IgD-negative memory B cell (primary cell): ENCODE data around the gene SMIM7. TPM values are rescaled to one million over a fixed set of nuclear protein-coding genes. Genes with fewer than 3 reads are reported as not detected.
"Not testable (repeated sequence)": the region's sequence is repeated elsewhere in the genome, so short reads cannot be mapped to it uniquely, and the experiment has no call there.

Source experiments
- H3K27ac Mint-ChIP-seq, 3 donors: one replicate each; pipeline ENCODE4 v1.8.0; 2020 to 2022; ENCODE audit warnings: mild to moderate bottlenecking in 3 of 3, mixed read lengths in 3 of 3, moderate library complexity in 1 of 3
- H3K27me3 Mint-ChIP-seq: one replicate; pipeline ENCODE4 v1.8.0; 2021; ENCODE audit warnings: mixed read lengths
- H3K36me3 Mint-ChIP-seq: one replicate; pipeline ENCODE4 v1.8.0; 2020; ENCODE audit warnings: mild to moderate bottlenecking, mixed read lengths
- H3K4me1 Mint-ChIP-seq, 3 donors: one replicate each; pipeline ENCODE4 v1.8.0; 2020 to 2022; ENCODE audit warnings: mixed read lengths in 3 of 3, mild to moderate bottlenecking in 1 of 3
- H3K4me3 Mint-ChIP-seq, 4 donors: one replicate each; pipeline ENCODE4 v1.8.0; 2020 to 2022; ENCODE audit warnings: mild to moderate bottlenecking in 4 of 4, mixed read lengths in 4 of 4, moderate library complexity in 3 of 4
- H3K9me3 Mint-ChIP-seq, 3 donors: one replicate each; pipeline ENCODE4 v1.8.0; 2020 to 2021; ENCODE audit warnings: mixed read lengths in 3 of 3, mild to moderate bottlenecking in 1 of 3
- polyA plus RNA-seq: library from polyadenylated mRNA; unstranded; fragments of 300-500 nt; fragmentation: Illumina TruSeq; gene quantifications from one replicate; pipeline ENCODE4 v1.2.3, GENCODE V29; 2021

Gene SMIM7
- polyA plus RNA-seq, 1 donor from 2014 or later: 87.3 TPM

- H3K27ac Mint-ChIP-seq, H3K9me3 Mint-ChIP-seq, H3K4me1 Mint-ChIP-seq, H3K27me3 Mint-ChIP-seq, H3K4me3 Mint-ChIP-seq, H3K36me3 Mint-ChIP-seq: not testable (repeated sequence)
Observed at GRCh38 chr19:16668702-16669101, 8.8 kb upstream of the SMIM7 start.

GRCh38 chr19:16668176-16668575 lies 8.2 kb upstream of the SMIM7 start:
- Mint-ChIP-seq H3K9me3 (no peaks in the 10 kb centered on the region), H3K27me3 (no peaks in the 10 kb centered on the region), H3K36me3 (peaks cover under 1% of the 10 kb centered on the region), H3K27ac (no peak overlapping the region), H3K4me1 (peaks cover 0 to 6% (median 5%) of the 10 kb centered on the region in 3 donors), H3K4me3 (no peak overlapping the region)

GRCh38 chr19:16661480-16662034 lies 1.6 kb upstream of the SMIM7 start:
- H3K4me3 Mint-ChIP-seq: peak overlapping the region; percentile 86 to 97 (median 96)
- no peaks in the 10 kb centered on the region for H3K9me3 Mint-ChIP-seq
- H3K4me1 Mint-ChIP-seq: peaks cover 20 to 22% (median 20%) of the 10 kb centered on the region in 3 donors
- H3K27me3 Mint-ChIP-seq: no peaks in the 10 kb centered on the region
- H3K36me3 Mint-ChIP-seq: no peaks in the 10 kb centered on the region
- H3K27ac Mint-ChIP-seq: peak overlapping the region; percentile 87 to 92 (median 91)

GRCh38 chr19:16660763-16661479 lies 977 bp upstream of the SMIM7 start, which contains the start of gene TMEM38A:
Gene TMEM38A, plus strand, starts transcription at chr19:16661139. Its CDS starts 79 bp downstream, at chr19:16661218.
- H3K9me3 Mint-ChIP-seq: no peaks in the 10 kb centered on the region
- H3K27ac Mint-ChIP-seq: peak within 1 kb of the TSS; percentile 87 to 99 (median 95)
- no peaks in the 10 kb centered on the region for H3K36me3 Mint-ChIP-seq
- H3K27me3 Mint-ChIP-seq: no peaks in the 10 kb centered on the region
- H3K4me1 Mint-ChIP-seq: peaks cover 20 to 25% (median 20%) of the 10 kb centered on the region in 3 donors
- H3K4me3 Mint-ChIP-seq: peak within 1 kb of the TSS; percentile 95 to 100 (median 98)

- Mint-ChIP-seq H3K36me3 (no peaks in the 10 kb centered on the region), H3K27ac (peak overlapping the region; percentile 47 to 99 (median 95)), H3K4me1 (peaks cover 20 to 25% (median 20%) of the 10 kb centered on the region in 3 donors), H3K9me3 (no peaks in the 10 kb centered on the region), H3K4me3 (peak overlapping the region; percentile 95 to 100 (median 98)), H3K27me3 (no peaks in the 10 kb centered on the region)
Observed at GRCh38 chr19:16659464-16659831, 496 bp downstream of the SMIM7 start.

GRCh38 chr19:16657384-16657783 lies 2.6 kb downstream of the SMIM7 start:
- peak overlapping the region in 2 of 3 donors; percentile 59 to 74 for H3K27ac Mint-ChIP-seq
- peaks cover 5% of the 10 kb centered on the region for H3K36me3 Mint-ChIP-seq
- H3K27me3 Mint-ChIP-seq: no peaks in the 10 kb centered on the region
- peaks cover 15 to 20% (median 19%) of the 10 kb centered on the region in 3 donors for H3K4me1 Mint-ChIP-seq
- no peaks in the 10 kb centered on the region for H3K9me3 Mint-ChIP-seq
- peak overlapping the region in 2 of 4 donors; percentile 22 to 75 for H3K4me3 Mint-ChIP-seq

- Mint-ChIP-seq H3K27me3 (no peaks in the 10 kb centered on the region), H3K9me3 (no peaks in the 10 kb centered on the region), H3K36me3 (peaks cover 9% of the 10 kb centered on the region), H3K27ac (no peak overlapping the region), H3K4me1 (peaks cover 11 to 19% (median 17%) of the 10 kb centered on the region in 3 donors), H3K4me3 (peak overlapping the region in 1 of 4 donors; percentile 22)
Observed at GRCh38 chr19:16655727-16656126, 4.2 kb downstream of the SMIM7 start.

GRCh38 chr19:16654627-16655026 lies 5.3 kb downstream of the SMIM7 start:
- H3K4me3 Mint-ChIP-seq: peak overlapping the region in 1 of 4 donors; percentile 26
- peak overlapping the region in 2 of 3 donors; percentile 33 to 73 for H3K27ac Mint-ChIP-seq

GRCh38 chr19:16654140-16654539 lies 5.8 kb downstream of the SMIM7 start:
- Mint-ChIP-seq H3K27me3 (no peaks in the 10 kb centered on the region), H3K4me1 (peaks cover 11 to 24% (median 17%) of the 10 kb centered on the region in 3 donors), H3K36me3 (peaks cover 9% of the 10 kb centered on the region), H3K4me3 (peak overlapping the region in 1 of 4 donors; percentile 26), H3K9me3 (no peaks in the 10 kb centered on the region), H3K27ac (no peak overlapping the region)

More at GRCh38 chr19:16654627-16655026, 5.3 kb downstream of the SMIM7 start:
- H3K36me3 Mint-ChIP-seq: peaks cover 9% of the 10 kb centered on the region
- no peaks in the 10 kb centered on the region for H3K9me3 Mint-ChIP-seq
- no peaks in the 10 kb centered on the region for H3K27me3 Mint-ChIP-seq
- H3K4me1 Mint-ChIP-seq: peaks cover 11 to 22% (median 17%) of the 10 kb centered on the region in 3 donors

- Mint-ChIP-seq H3K36me3 (peaks cover 9% of the 10 kb centered on the region), H3K27ac (no peak overlapping the region), H3K4me1 (peaks cover 8 to 17% (median 8%) of the 10 kb centered on the region in 3 donors), H3K4me3 (peak overlapping the region in 1 of 4 donors; percentile 73), H3K27me3 (no peaks in the 10 kb centered on the region), H3K9me3 (no peaks in the 10 kb centered on the region)
Observed at GRCh38 chr19:16652854-16653253, 7.1 kb downstream of the SMIM7 start.

GRCh38 chr19:16651421-16652188 lies 8.3 kb downstream of the SMIM7 start:
- H3K9me3 Mint-ChIP-seq, H3K27ac Mint-ChIP-seq, H3K27me3 Mint-ChIP-seq, H3K36me3 Mint-ChIP-seq, H3K4me3 Mint-ChIP-seq: not testable (repeated sequence)
- H3K4me1 Mint-ChIP-seq: peaks cover 8 to 11% (median 8%) of the 10 kb centered on the region in 3 donors

GRCh38 chr19:16650821-16651220 lies 9.1 kb downstream of the SMIM7 start:
- Mint-ChIP-seq H3K27ac (no peak overlapping the region), H3K4me1 (peaks cover 8 to 9% (median 8%) of the 10 kb centered on the region in 3 donors), H3K4me3 (no peak overlapping the region), H3K9me3 (no peaks in the 10 kb centered on the region), H3K27me3 (no peaks in the 10 kb centered on the region), H3K36me3 (peaks cover 9% of the 10 kb centered on the region)

GRCh38 chr19:16649734-16650133 lies 10.2 kb downstream of the SMIM7 start:
- no peaks in the 10 kb centered on the region for H3K27me3 Mint-ChIP-seq
- peaks cover 8 to 9% (median 8%) of the 10 kb centered on the region in 3 donors for H3K4me1 Mint-ChIP-seq
- no peak overlapping the region for H3K4me3 Mint-ChIP-seq
- H3K27ac Mint-ChIP-seq: no peak overlapping the region
- H3K36me3 Mint-ChIP-seq: peaks cover 9% of the 10 kb centered on the region
- no peaks in the 10 kb centered on the region for H3K9me3 Mint-ChIP-seq

GRCh38 chr19:16645140-16645539 lies 14.8 kb downstream of the SMIM7 start:
- Mint-ChIP-seq H3K4me1 (peaks cover 0 to 8% (median 7%) of the 10 kb centered on the region in 3 donors), H3K4me3 (no peak overlapping the region), H3K9me3 (no peaks in the 10 kb centered on the region), H3K27me3 (no peaks in the 10 kb centered on the region), H3K36me3 (no peaks in the 10 kb centered on the region), H3K27ac (no peak overlapping the region)

GRCh38 chr19:16641695-16642094 lies 18.2 kb downstream of the SMIM7 start:
- Mint-ChIP-seq H3K27ac (no peak overlapping the region), H3K27me3 (no peaks in the 10 kb centered on the region), H3K4me3 (no peak overlapping the region), H3K9me3 (no peaks in the 10 kb centered on the region), H3K4me1 (peaks cover 4 to 16% (median 5%) of the 10 kb centered on the region in 3 donors), H3K36me3 (no peaks in the 10 kb centered on the region)
